ENCODE measurements around the gene ICAM5. TPM values are rescaled to one million over a fixed set of nuclear protein-coding genes. Genes with fewer than 3 reads are reported as not detected.

Gene ICAM5
- total and polyA plus RNA-seq, 10 of the 15 experiments (the other 5 are each of a cell fraction or from before 2014, with no cell fraction given) = 0.14 to 4.6 (median 0.94) TPM; not detected in 2

GRCh38 chr19:10333758-10334587 lies 44.2 kb downstream of the ICAM5 start:
- Histone ChIP-seq H3K4me3 (peak overlapping the region; percentile 72; the same call in 1 of the 2 replicates), H3K27me3 (replicated peaks in 1 of 2; ENCODE audit: control insufficient read depth in 2 of 2, insufficient read depth in 2 of 2, low read length in 1 of 2) (no peaks in the 10 kb centered on the region), H3K27ac (ENCODE audit: control insufficient read depth, insufficient read depth) (0 out of 2 replicates have a peak overlapping the region, but pooled peaks have one; percentile 25), H3K9ac (ENCODE audit: control insufficient read depth, insufficient read depth, low read length) (peak overlapping the region; percentile 67), H3K9me3 (replicated peaks; ENCODE audit: control insufficient read depth, insufficient read depth, low read length) (no peaks in the 10 kb centered on the region), H4K20me1 (ENCODE audit: control insufficient read depth, insufficient read depth) (no peaks in the 10 kb centered on the region), H3K36me3 (ENCODE audit: control insufficient read depth in 2 of 2, insufficient read depth in 2 of 2, low read length in 1 of 2) (peaks cover 10 to 19% of the 10 kb centered on the region in 2 experiments; a peak in 3 of 4 replicates), H2AFZ (ENCODE audit: control insufficient read depth, low read depth, low read length) (peak overlapping the region; percentile 69), H3K4me2 (ENCODE audit: control insufficient read depth, insufficient read depth) (peak overlapping the region; percentile 88), H3K79me2 (ENCODE audit: control insufficient read depth, insufficient read depth, low read length) (peaks cover 46% of the 10 kb centered on the region), H3K4me1 (ENCODE audit: control insufficient read depth, insufficient read depth, low read length) (peaks cover 22% of the 10 kb centered on the region)
- SMC1A ChIA-PET (ENCODE audit: uncharacterized antibody, unreplicated experiment) = interaction anchor here (0.9 to 2.5 kb wide), 5 partner anchors 46 to 74 kb away, joined by 3 to 11 read pairs (median 4); partner anchors contain the start of genes ICAM4 and TYK2
- CTCF ChIA-PET = interaction anchor here (0.6 to 2.9 kb wide), 6 partner anchors 43 to 225 kb away, joined by 3 to 15 read pairs (median 3); partner anchors contain the start of gene TYK2
- DNase-seq (ENCODE audit: low read depth, low spot score) (no peak), FAIRE-seq (no peak), ATAC-seq (peak; percentile 23)
- in situ Hi-C loops (cut with MboI) (no loop called here), intact Hi-C loops (cut with micrococcal nuclease; ENCODE audit: unreplicated experiment) (loop anchor here (5.0 kb wide), 2 partner anchors 53 to 62 kb away; partner anchors contain the start of gene ICAM1)
- RAD21 ChIA-PET (ENCODE audit: unreplicated experiment) = interaction anchor here (0.6 to 1.4 kb wide), 10 partner anchors 16 to 479 kb away, joined by 3 to 15 read pairs (median 6); partner anchors contain the start of genes ICAM1 and ICAM5
- 57% methylated on average over 44 of the region's 44 CpGs for WGBS (ENCODE audit: insufficient coverage, insufficient replicate concordance, low lambda C conversion rate, missing lambda C conversion rate)
- POLR2A ChIA-PET = interaction anchor here (0.5 to 1.8 kb wide), 9 partner anchors 8 to 508 kb away, joined by 3 to 11 read pairs (median 6); partner anchors contain the start of gene ICAM5
- TSS peak; percentile 85 for BruUV-seq (replicated peaks)
- no peak for TF ChIP-seq IRF5 (IDR thresholded peaks at IDR 0.05; ENCODE audit: borderline replicate concordance)
- TF ChIP-seq RUNX3 (IDR thresholded peaks at IDR 0.05; ENCODE audit: low read length) = peak; percentile 37; the same call in 1 of the 2 replicates

Data from GM12878 (cell line).